Heart left ventricle (tissue), 13 donors: ENCODE measurements around the gene RPL38.

ENCODE experiments used
- POLR2A ChIP-seq, 2 donors: fragments of 450-650 bp; IDR thresholded peaks; one replicate each; pipeline ENCODE4 v1.6.1; 2017; ENCODE audit warnings: antibody characterized with exemption in 2 of 2, mild to moderate bottlenecking in 2 of 2, moderate library complexity in 2 of 2
- TF ChIP-seq, protein P1 (sequence below), 12 donors: fragments of 200-600 bp; sonication (generic) in 4 of 12; IDR thresholded peaks; one replicate each; pipeline versions ENCODE4 v1.5.0 to v1.8.0; 2018 to 2022; ENCODE audit warnings: antibody characterized with exemption in 12 of 12, mild to moderate bottlenecking in 5 of 12
- donor health status: ischemic (EF 13 %, LVEDD 7.1; RV severe dilation, severe dysfunction).
- donor health status: DM: no; HTN: yes; CAD: no.
- donor health status: DM: no; HTN: no; CAD: no.
- donor health status: ischemic (EF 25% LVEDD 6.9; RV normal size, moderate dysfunction).
- donor health status: ischemic (EF 25% LVEDD 5.7; RV mildly dilated, moderate dysfunction).
- donor health status: ischemic (EF 35%, LVEDD 5.7; RV mildly dilated, moderate dysfunction).
- donor health status: nonischemic (EF 11% LVEDD 7.7; RV severe dilation, severe dysfunction).
- donor health status: DM: yes; HTN: yes; CAD: no.
- donor health status: PGD.
- donor health status: ischemic (EF 29% LVEDD 5.4; RV normal size, mild dysfunction).
- donor health status: nonischemic (EF 23%, LVEDD 6.1; RV moderate dilation, normal function).

DNA sequence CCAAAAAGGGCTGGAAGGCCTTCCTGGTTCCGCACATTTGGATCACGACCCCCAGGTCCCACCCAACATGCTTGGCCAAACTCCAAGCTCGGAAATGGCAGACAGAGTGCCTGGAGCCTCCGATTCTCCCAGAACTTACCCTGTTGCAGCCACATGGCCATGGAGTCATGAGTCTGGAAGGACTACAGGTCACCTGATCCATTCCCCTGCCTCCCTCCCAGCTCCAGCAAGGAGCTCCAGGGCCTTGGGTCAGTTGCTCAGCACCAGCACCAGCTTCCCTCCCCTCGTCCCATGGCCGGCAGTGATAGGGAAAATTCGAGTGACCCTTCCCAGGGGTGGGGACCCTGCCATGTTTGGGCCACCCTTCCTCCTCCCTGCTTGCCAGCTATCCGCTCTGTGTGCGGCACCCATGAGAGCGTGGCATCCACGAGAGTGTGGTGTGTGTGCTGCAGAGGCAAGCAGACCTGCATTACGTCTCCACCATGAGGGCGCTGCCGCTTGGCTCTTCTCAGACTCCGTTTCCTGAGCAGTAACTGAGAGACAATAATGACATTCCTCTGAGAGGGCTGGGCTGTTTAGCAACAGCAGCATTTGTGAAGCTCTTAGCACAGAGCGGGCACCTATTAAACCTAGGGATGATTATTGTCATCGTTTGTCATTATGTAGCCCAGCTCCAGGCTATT, 21.3 kb upstream of the RPL38 start:
- TF ChIP-seq, protein P1, sequence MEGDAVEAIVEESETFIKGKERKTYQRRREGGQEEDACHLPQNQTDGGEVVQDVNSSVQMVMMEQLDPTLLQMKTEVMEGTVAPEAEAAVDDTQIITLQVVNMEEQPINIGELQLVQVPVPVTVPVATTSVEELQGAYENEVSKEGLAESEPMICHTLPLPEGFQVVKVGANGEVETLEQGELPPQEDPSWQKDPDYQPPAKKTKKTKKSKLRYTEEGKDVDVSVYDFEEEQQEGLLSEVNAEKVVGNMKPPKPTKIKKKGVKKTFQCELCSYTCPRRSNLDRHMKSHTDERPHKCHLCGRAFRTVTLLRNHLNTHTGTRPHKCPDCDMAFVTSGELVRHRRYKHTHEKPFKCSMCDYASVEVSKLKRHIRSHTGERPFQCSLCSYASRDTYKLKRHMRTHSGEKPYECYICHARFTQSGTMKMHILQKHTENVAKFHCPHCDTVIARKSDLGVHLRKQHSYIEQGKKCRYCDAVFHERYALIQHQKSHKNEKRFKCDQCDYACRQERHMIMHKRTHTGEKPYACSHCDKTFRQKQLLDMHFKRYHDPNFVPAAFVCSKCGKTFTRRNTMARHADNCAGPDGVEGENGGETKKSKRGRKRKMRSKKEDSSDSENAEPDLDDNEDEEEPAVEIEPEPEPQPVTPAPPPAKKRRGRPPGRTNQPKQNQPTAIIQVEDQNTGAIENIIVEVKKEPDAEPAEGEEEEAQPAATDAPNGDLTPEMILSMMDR (IDR thresholded peaks at IDR 0.05): no peak
- TF ChIP-seq POLR2A (IDR thresholded peaks at IDR 0.05): no peak
